Measurements from ENCODE around the gene SYNE3.
A peak's percentile ranks its signal among the peaks of the same experiment; 100 is the strongest.

SYNE3 gene

GRCh38 chr14:95541346-95541745 is 24.9 kb upstream of the SYNE3 start:
- no peak for DNase-seq (ENCODE audit: low spot score)

- DNase-seq (ENCODE audit: low spot score) = no peak
These were observed 23.9 kb upstream of the SYNE3 start for GRCh38 chr14:95540236-95540855.

GRCh38 chr14:95538801-95539509 is 22.5 kb upstream of the SYNE3 start:
- no peak for DNase-seq (ENCODE audit: low spot score)

GRCh38 chr14:95537298-95538089 is 21.0 kb upstream of the SYNE3 start:
- no peak for DNase-seq (ENCODE audit: low spot score)

GRCh38 chr14:95536671-95537070 is 20.2 kb upstream of the SYNE3 start:
- no peak for DNase-seq (ENCODE audit: low spot score)

- DNase-seq (ENCODE audit: low spot score) = no peak
These were observed 19.7 kb upstream of the SYNE3 start for GRCh38 chr14:95536036-95536593.

GRCh38 chr14:95535226-95536021 is 19.0 kb upstream of the SYNE3 start:
- DNase-seq (ENCODE audit: low spot score) = no peak

GRCh38 chr14:95534299-95535225 is 18.1 kb upstream of the SYNE3 start, which contains the start of gene GLRX5:
TSS of gene GLRX5 (plus strand) at chr14:95535050. CDS start at chr14:95535090, 40 bp downstream.
- peak; percentile 100 for DNase-seq (ENCODE audit: low spot score)

- no peak for DNase-seq (ENCODE audit: low spot score)
These were observed 17.4 kb upstream of the SYNE3 start for GRCh38 chr14:95533822-95534221.

GRCh38 chr14:95533391-95533821 is 17.0 kb upstream of the SYNE3 start:
- DNase-seq (ENCODE audit: low spot score) = no peak

- DNase-seq (ENCODE audit: low spot score) = no peak
These were observed 15.5 kb upstream of the SYNE3 start for GRCh38 chr14:95531969-95532368.

GRCh38 chr14:95531473-95531872 is 15.0 kb upstream of the SYNE3 start:
- DNase-seq (ENCODE audit: low spot score) = no peak

GRCh38 chr14:95530473-95531276 is 14.2 kb upstream of the SYNE3 start:
- DNase-seq (ENCODE audit: low spot score) = no peak

GRCh38 chr14:95529216-95529615 is 12.8 kb upstream of the SYNE3 start:
- no peak for DNase-seq (ENCODE audit: low spot score)

GRCh38 chr14:95527387-95528002 is 11.0 kb upstream of the SYNE3 start:
- peak; percentile 77 for DNase-seq (ENCODE audit: low spot score)

- no peak for DNase-seq (ENCODE audit: low spot score)
These were observed 10.3 kb upstream of the SYNE3 start for GRCh38 chr14:95526483-95527386.

- DNase-seq (ENCODE audit: low spot score) = no peak
These were observed 9.5 kb upstream of the SYNE3 start for GRCh38 chr14:95525999-95526398.
